A549 (cell line): Measurements from ENCODE around the gene INCA1. TPM values are rescaled to one million over a fixed set of nuclear protein-coding genes. Genes with fewer than 3 reads are reported as not detected.
A peak's percentile ranks its signal among the peaks of the same experiment; 100 is the strongest.

Source experiments
- ATAC-seq, 2 experiments: fragments of 200-7000 bp in 1 of 2; fragments of >200 bp in 1 of 2; cut with Nextera tagmentation in 1 of 2; cut with Tn5 transposase in 1 of 2; 3 replicates each; pipeline versions ENCODE4 v1.8.0 to v1.9.1; 2018 to 2020; ENCODE audit warnings: mild to moderate bottlenecking in 1 of 2, moderate library complexity in 1 of 2
- CTCF ChIA-PET: fragments of 300-600 bp; sonication (Branson Sonifier 250); formaldehyde crosslinking; extraction: SDS; loops from one replicate; lab custom pipeline; 2021; ENCODE audit warnings: antibody characterized with exemption, inconsistent platforms; lab: Yijun Ruan, JAX
- POLR2A ChIA-PET: fragments of 350-600 bp; formaldehyde crosslinking; extraction: SDS; loops from one replicate; lab custom pipeline; 2021; ENCODE audit warnings: antibody characterized with exemption, inconsistent platforms; lab: Yijun Ruan, JAX
- DNase-seq, 2 experiments: peaks; one replicate each; pipeline versions ENCODE4 v3.0.0 to v3.0.0-alpha.2; 2011 to 2016; ENCODE audit warnings: low read depth in 1 of 2, low spot score in 1 of 2
- FAIRE-seq: peaks from 2 replicates; lab custom pipeline; 2011; peaks lifted over from hg19 to GRCh38; lab: Jason Lieb, UNC
- H3K27ac ChIP-seq, 2 experiments: fragments of >200 bp; sonication (Bioruptor Twin); formaldehyde crosslinking; 3 replicates each; pipeline ENCODE4 v1.5.1; 2016 to 2017
- H3K4me1 ChIP-seq: fragments of >200 bp; sonication (Bioruptor Twin); formaldehyde crosslinking; 3 replicates; pipeline ENCODE4 v1.6.1; 2016
- H3K4me2 ChIP-seq: fragments of >200 bp; sonication (Bioruptor Twin); formaldehyde crosslinking; 3 replicates; pipeline ENCODE4 v1.6.1; 2016
- H3K4me3 ChIP-seq: fragments of >200 bp; sonication (Bioruptor Twin); formaldehyde crosslinking; 3 replicates; pipeline ENCODE4 v1.5.1; 2016
- H3K9me3 ChIP-seq: fragments of >200 bp; sonication (Bioruptor Twin); formaldehyde crosslinking; 3 replicates; pipeline ENCODE4 v1.6.1; 2016
- CEBPB ChIP-seq, 2 experiments: fragments of >200 bp in 1 of 2; sonication (Bioruptor Twin) in 1 of 2; formaldehyde crosslinking in 1 of 2; IDR thresholded peaks; 2 replicates each; pipeline ENCODE4 v1.6.1; 2012 to 2016
- CHD4 ChIP-seq: fragments of 200-600 bp; sonication (generic); IDR thresholded peaks from 2 replicates; pipeline ENCODE4 v1.6.1; 2016; ENCODE audit warnings: antibody characterized with exemption, mild to moderate bottlenecking, borderline replicate concordance
- HOXB5 ChIP-seq: fragments of 250-450 bp; sonication (Bioruptor Pico); IDR thresholded peaks from 2 replicates; pipeline ENCODE4 v1.5.0; 2020; ENCODE audit warnings: mild to moderate bottlenecking, moderate library complexity
- KDM1A ChIP-seq: fragments of 200-600 bp; sonication (generic); IDR thresholded peaks from 2 replicates; pipeline ENCODE4 v1.6.1; 2016; ENCODE audit warnings: low read depth, mild to moderate bottlenecking
- KDM5A ChIP-seq: fragments of 200-600 bp; sonication (generic); IDR thresholded peaks from 2 replicates; pipeline ENCODE4 v1.6.1; 2016; ENCODE audit warnings: antibody characterized with exemption, mild to moderate bottlenecking
- MAZ ChIP-seq: fragments of 150-350 bp; IDR thresholded peaks from 2 replicates; pipeline ENCODE4 v1.6.1; 2014; ENCODE audit warnings: antibody characterized with exemption, low read depth, low read length, borderline replicate concordance
- MYC ChIP-seq: IDR thresholded peaks from 2 replicates; pipeline ENCODE4 v1.6.1; 2012; ENCODE audit warnings: mild to moderate bottlenecking, inconsistent platforms, low read length, improper control_type of control experiment, borderline replicate concordance
- NPAS2 ChIP-seq: fragments of 250-450 bp; sonication (Bioruptor Pico); IDR thresholded peaks from 2 replicates; pipeline ENCODE4 v1.8.0; 2022; ENCODE audit warnings: mild to moderate bottlenecking, moderate library complexity, borderline replicate concordance
- POLR2AphosphoS2 ChIP-seq: conservative IDR thresholded peaks from 2 replicates; pipeline ENCODE4 v1.6.1; 2012; ENCODE audit warnings: low read length, improper control_type of control experiment, inconsistent platforms
- RARB ChIP-seq: fragments of 250-450 bp; sonication (Bioruptor Pico); IDR thresholded peaks from 2 replicates; pipeline ENCODE4 v1.8.0; 2021; ENCODE audit warnings: mild to moderate bottlenecking, moderate library complexity
- REST ChIP-seq: fragments of 200-600 bp; sonication (generic); IDR thresholded peaks from 2 replicates; pipeline ENCODE4 v1.6.1; 2016; ENCODE audit warnings: antibody characterized with exemption, mild to moderate bottlenecking, moderate library complexity
- RNF2 ChIP-seq: fragments of 200-600 bp; sonication (generic); IDR thresholded peaks from 2 replicates; pipeline ENCODE4 v1.6.1; 2016; ENCODE audit warnings: low read depth, mild to moderate bottlenecking, antibody characterized with exemption, moderate library complexity, borderline replicate concordance
- TFCP2L1 ChIP-seq: fragments of 250-450 bp; sonication (Bioruptor Pico); IDR thresholded peaks from 2 replicates; pipeline ENCODE4 v1.5.0; 2021; ENCODE audit warnings: mild to moderate bottlenecking
- TP53 ChIP-seq: fragments of 250-450 bp; sonication (Bioruptor Pico); IDR thresholded peaks from 2 replicates; pipeline ENCODE4 v1.5.0; 2021; ENCODE audit warnings: mild to moderate bottlenecking, moderate library complexity
- USF2 ChIP-seq: fragments of 450-650 bp; IDR thresholded peaks from 2 replicates; pipeline ENCODE4 v1.6.1; 2014; ENCODE audit warnings: antibody characterized with exemption
- ZNF302 ChIP-seq: fragments of 250-450 bp; sonication (Bioruptor Pico); IDR thresholded peaks from 2 replicates; pipeline ENCODE4 v1.9.0; 2021; ENCODE audit warnings: inconsistent platforms, mild to moderate bottlenecking, moderate library complexity
- WGBS: methylation state at CpG from one replicate; pipeline ENCODE4 v1.1.6; 2017; ENCODE audit errors: missing lambda C conversion rate; 5-methylcytosine and 5-hydroxymethylcytosine counted together
- polyA plus RNA-seq, 4 experiments: library from polyadenylated mRNA; depleted of rRNA in 3 of 4; stranded (reverse); fragments of >200 nt; fragmentation: RNase III in 1 of 4; extraction: RNeasy Plus Mini Kit Qiagen cat#74134 plus additional on column Dnase treatment in 1 of 4; gene quantifications; 2 replicates in 3 of 4; 3 replicates in 1 of 4; pipeline ENCODE4 v1.2.3, GENCODE V29; 2011 to 2017
- TF ChIP-seq, protein P1 (sequence below): IDR thresholded peaks from 2 replicates; pipeline ENCODE4 v1.6.1; 2012
- TF ChIP-seq, protein P2 (sequence below): fragments of 250-450 bp; sonication (Bioruptor Pico); IDR thresholded peaks from 2 replicates; pipeline ENCODE4 v1.5.0; 2021; ENCODE audit warnings: mild to moderate bottlenecking, moderate library complexity, borderline replicate concordance

The INCA1 gene
- polyA plus RNA-seq, 2 of the 4 experiments (the other 2 are of a cell fraction) = 0.66 to 1.1 TPM

- POLR2A ChIA-PET = interaction anchor here (0.9 kb wide), 1 partner anchor 78 kb away, joined by 4 read pairs; the partner anchor contains the start of gene SPAG7
- H3K9me3 ChIP-seq = no peaks in the 10 kb centered on the region
- 78% methylated on average over 6 of the region's 6 CpGs for WGBS
- TF ChIP-seq CHD4 (no peak), CEBPB (IDR thresholded peaks at IDR 0.05) (no peak), RARB (CRISPR knock-in tag) (no peak), NPAS2 (CRISPR knock-in tag) (no peak), RNF2 (no peak), HOXB5 (no peak), REST (no peak)
- TF ChIP-seq, all 56 proteins: peak for 0
- H3K27ac ChIP-seq = no peak overlapping the region
- DNase-seq (no peak), FAIRE-seq (no peak), ATAC-seq (no peak)
- H3K4me1 ChIP-seq = no peaks in the 10 kb centered on the region
- CTCF ChIA-PET = interaction anchor here (0.7 to 5.6 kb wide), 6 partner anchors 14 to 136 kb away, joined by 3 to 42 read pairs (median 5); partner anchors contain the start of gene CAMTA2
- no peak overlapping the region for H3K4me3 ChIP-seq
- no peak overlapping the region for H3K4me2 ChIP-seq
Measured at GRCh38 chr17:5045496-5045895, 48.2 kb upstream of the INCA1 start.

DNA sequence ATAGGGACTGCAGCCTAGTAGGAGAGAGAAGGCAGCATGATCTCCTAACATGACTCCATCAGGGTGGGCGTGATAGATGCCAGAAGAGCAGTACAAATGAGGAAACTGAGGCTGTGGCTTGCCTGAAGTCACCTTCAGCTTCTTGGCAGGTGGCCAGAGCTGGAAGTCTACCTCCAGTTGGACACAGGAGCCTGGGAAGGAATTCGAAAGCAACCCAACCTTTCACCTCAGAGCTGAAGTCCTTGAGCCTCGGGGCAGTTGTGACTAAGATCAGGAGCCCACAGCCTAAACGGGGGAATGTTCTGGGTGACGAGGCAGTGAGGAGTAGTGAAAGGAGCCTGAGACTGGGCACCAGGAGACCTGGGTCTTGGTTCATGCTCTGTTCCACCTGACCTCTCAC, 47.3 kb upstream of the INCA1 start:
- no peaks in the 10 kb centered on the region for H3K9me3 ChIP-seq
- FAIRE-seq (no peak), DNase-seq (no peak), ATAC-seq (no peak)
- H3K4me3 ChIP-seq = no peak overlapping the region
- no peak overlapping the region for H3K27ac ChIP-seq
- no peaks in the 10 kb centered on the region for H3K4me1 ChIP-seq
- WGBS = 53% methylated on average over 5 of the region's 5 CpGs
- POLR2A ChIA-PET = no interaction called here
- no peak overlapping the region for H3K4me2 ChIP-seq
- CTCF ChIA-PET = interaction anchor here (1.2 to 5.6 kb wide), 4 partner anchors 9 to 18 kb away, joined by 4 to 42 read pairs (median 15); no protein-coding TSS in a partner anchor
- TF ChIP-seq ZNF302 = no peak
- no peak for TF ChIP-seq KDM5A

GRCh38 chr17:5043524-5043923, 46.2 kb upstream of the INCA1 start:
- POLR2A ChIA-PET = no interaction called here
- Histone ChIP-seq H3K4me2 (no peak overlapping the region), H3K4me3 (no peak overlapping the region), H3K9me3 (no peaks in the 10 kb centered on the region), H3K4me1 (no peaks in the 10 kb centered on the region), H3K27ac (no peak overlapping the region)
- no peak for FAIRE-seq
- ATAC-seq = peak in 1 of 2 experiments; percentile 49; a peak in 2 of 6 replicates
- WGBS = 94% methylated on average over 1 of the region's 1 CpG
- CTCF ChIA-PET = interaction anchor here (0.6 to 5.6 kb wide), 3 partner anchors 10 to 289 kb away, joined by 4 to 42 read pairs (median 4); no protein-coding TSS in a partner anchor
- TF ChIP-seq REST = no peak
- TF ChIP-seq TFCP2L1 (CRISPR knock-in tag) = no peak
- TF ChIP-seq MYC = no peak
- TF ChIP-seq MAZ = no peak
- TF ChIP-seq, protein P1, sequence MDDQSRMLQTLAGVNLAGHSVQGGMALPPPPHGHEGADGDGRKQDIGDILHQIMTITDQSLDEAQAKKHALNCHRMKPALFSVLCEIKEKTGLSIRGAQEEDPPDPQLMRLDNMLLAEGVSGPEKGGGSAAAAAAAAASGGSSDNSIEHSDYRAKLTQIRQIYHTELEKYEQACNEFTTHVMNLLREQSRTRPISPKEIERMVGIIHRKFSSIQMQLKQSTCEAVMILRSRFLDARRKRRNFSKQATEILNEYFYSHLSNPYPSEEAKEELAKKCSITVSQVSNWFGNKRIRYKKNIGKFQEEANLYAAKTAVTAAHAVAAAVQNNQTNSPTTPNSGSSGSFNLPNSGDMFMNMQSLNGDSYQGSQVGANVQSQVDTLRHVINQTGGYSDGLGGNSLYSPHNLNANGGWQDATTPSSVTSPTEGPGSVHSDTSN = no peak
- no peak for TF ChIP-seq RNF2
- TF ChIP-seq KDM1A = no peak
- TF ChIP-seq TP53 = no peak
- no peak for TF ChIP-seq POLR2AphosphoS2
- TF ChIP-seq, protein P2, sequence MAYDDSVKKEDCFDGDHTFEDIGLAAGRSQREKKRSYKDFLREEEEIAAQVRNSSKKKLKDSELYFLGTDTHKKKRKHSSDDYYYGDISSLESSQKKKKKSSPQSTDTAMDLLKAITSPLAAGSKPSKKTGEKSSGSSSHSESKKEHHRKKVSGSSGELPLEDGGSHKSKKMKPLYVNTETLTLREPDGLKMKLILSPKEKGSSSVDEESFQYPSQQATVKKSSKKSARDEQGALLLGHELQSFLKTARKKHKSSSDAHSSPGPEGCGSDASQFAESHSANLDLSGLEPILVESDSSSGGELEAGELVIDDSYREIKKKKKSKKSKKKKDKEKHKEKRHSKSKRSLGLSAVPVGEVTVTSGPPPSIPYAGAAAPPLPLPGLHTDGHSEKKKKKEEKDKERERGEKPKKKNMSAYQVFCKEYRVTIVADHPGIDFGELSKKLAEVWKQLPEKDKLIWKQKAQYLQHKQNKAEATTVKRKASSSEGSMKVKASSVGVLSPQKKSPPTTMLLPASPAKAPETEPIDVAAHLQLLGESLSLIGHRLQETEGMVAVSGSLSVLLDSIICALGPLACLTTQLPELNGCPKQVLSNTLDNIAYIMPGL (CRISPR knock-in tag) = no peak
- TF ChIP-seq USF2 = no peak
- DNase-seq = no peak
